ENCODE results near the gene ASL.

GRCh38 chr7:66069732-66070131, 5.9 kb upstream of the ASL start:
- TF ChIP-seq EZH2 (IDR thresholded peaks at IDR 0.05; ENCODE audit: insufficient read depth, low read length), result no peak
- no peak for TF ChIP-seq CTCF (IDR thresholded peaks at IDR 0.05; ENCODE audit: insufficient read depth, low read depth, low read length)

Data from astrocyte (in vitro differentiated cells and primary cell).